Spleen (tissue), 11 donors: ENCODE results near the gene PTPRC. TPM values are rescaled to one million over a fixed set of nuclear protein-coding genes. Genes with fewer than 3 reads are reported as not detected.
A peak's percentile ranks its signal among the peaks of the same experiment; 100 is the strongest.

Source experiments
- DNase-seq: peaks from one replicate; pipeline ENCODE4 v3.0.0-alpha.2; 2020
- H3K27ac ChIP-seq, 8 donors: fragments of 200-600 bp; sonication (generic) in 7 of 8; 1 replicate in 4 of 8; 2 replicates in 4 of 8; pipeline versions ENCODE4 v1.5.0 to v1.8.0; 2016 to 2021; ENCODE audit warnings: inconsistent platforms in 4 of 8, mild to moderate bottlenecking in 4 of 8, moderate library complexity in 1 of 8
- H3K27me3 ChIP-seq, 7 donors: fragments of 200-600 bp; sonication (generic) in 6 of 7; replicated peaks in 1 of 7; 1 replicate in 4 of 7; 2 replicates in 3 of 7; pipeline versions ENCODE4 v1.5.0 to v1.8.0; 2016 to 2021; ENCODE audit warnings: inconsistent platforms in 3 of 7, mild to moderate bottlenecking in 1 of 7
- H3K36me3 ChIP-seq, 6 donors: fragments of 200-600 bp; sonication (generic) in 5 of 6; 1 replicate in 4 of 6; 2 replicates in 2 of 6; pipeline versions ENCODE4 v1.5.0 to v1.8.0; 2016 to 2021; ENCODE audit warnings: inconsistent platforms in 2 of 6
- H3K4me1 ChIP-seq, 6 donors: fragments of 200-600 bp; sonication (generic) in 5 of 6; 1 replicate in 3 of 6; 2 replicates in 3 of 6; pipeline versions ENCODE4 v1.5.0 to v1.8.0; 2016 to 2021; ENCODE audit warnings: inconsistent platforms in 3 of 6
- H3K4me3 ChIP-seq, 8 donors: fragments of 200-600 bp; sonication (generic) in 7 of 8; 1 replicate in 4 of 8; 2 replicates in 4 of 8; pipeline versions ENCODE4 v1.5.0 to v1.8.0; 2016 to 2021; ENCODE audit warnings: inconsistent platforms in 4 of 8, mild to moderate bottlenecking in 4 of 8, moderate library complexity in 2 of 8
- H3K9me3 ChIP-seq, 8 donors: fragments of 200-600 bp; sonication (generic) in 7 of 8; 1 replicate in 4 of 8; 2 replicates in 4 of 8; pipeline versions ENCODE4 v1.5.0 to v1.8.0; 2016 to 2021; ENCODE audit warnings: inconsistent platforms in 4 of 8
- POLR2A ChIP-seq, 3 donors: fragments of 450-650 bp; IDR thresholded peaks; one replicate each; pipeline ENCODE4 v1.5.1; 2017; ENCODE audit warnings: antibody characterized with exemption in 3 of 3, mild to moderate bottlenecking in 1 of 3
- POLR2AphosphoS5 ChIP-seq, 3 donors: sonication (generic); formaldehyde crosslinking; IDR thresholded peaks; one replicate each; pipeline ENCODE4 v1.5.1; 2017; ENCODE audit warnings: antibody characterized with exemption in 3 of 3
- WGBS, 5 donors: extraction: QIAGEN DNeasy Blood & Tissue Kit in 3 of 5; methylation state at CpG; one replicate each; pipeline versions ENCODE4 v1.1.5 to v1.1.7; 2013 to 2018; 5-methylcytosine and 5-hydroxymethylcytosine counted together
- intact Hi-C: fragments of 100-400 bp; cut with DNase I; formaldehyde crosslinking; loops from one replicate; pipeline ENCODE4 v1.15.0; 2023; ENCODE audit warnings: low total_unique reads
- polyA plus RNA-seq, 3 donors: library from polyadenylated mRNA; stranded (reverse); fragments of 200-250 nt; gene quantifications; one replicate each; pipeline ENCODE4 v1.2.1, GENCODE V29; 2013
- total RNA-seq, 7 donors: library from RNA; depleted of rRNA in 3 of 7; stranded (reverse); fragments of >200 nt in 3 of 7; fragmentation: NEBNext Ultra II Directional in 4 of 7; extraction: Animal tissue kit (Norgen Biotek cat#: 25700) in 4 of 7; gene quantifications; one replicate each; pipeline versions ENCODE4 v1.1.0 to v1.2.1, GENCODE V29; 2016 to 2021
- TF ChIP-seq, protein P1 (sequence below), 11 experiments: fragments of 200-600 bp in 7 of 11; fragments of 450-650 bp in 4 of 11; sonication (generic) in 4 of 11; IDR thresholded peaks in 8 of 11; conservative IDR thresholded peaks in 3 of 11; 1 replicate in 7 of 11; 2 replicates in 4 of 11; pipeline versions ENCODE4 v1.4.0 to v1.8.0; 2016 to 2021; ENCODE audit warnings: antibody characterized with exemption in 11 of 11, inconsistent platforms in 4 of 11, mild to moderate bottlenecking in 1 of 11
- donor health status: healthy with polysubstance abuse.
- donor health status: DM: no; HTN: no; CAD: no; lungs with moderate emphysema.
- donor health status: DM: no; HTN: no; CAD: no.
- donor health status: Bipolar disorder and iron deficiency.
- donor health status: healthy.
- donor health status: DM: no; HTN: no; CAD: no.
- donor health status: DM: yes; HTN: yes; CAD: no.

The PTPRC gene
- total and polyA plus RNA-seq, 10 donors, result 79.2 to 716 (median 476) TPM

DNA sequence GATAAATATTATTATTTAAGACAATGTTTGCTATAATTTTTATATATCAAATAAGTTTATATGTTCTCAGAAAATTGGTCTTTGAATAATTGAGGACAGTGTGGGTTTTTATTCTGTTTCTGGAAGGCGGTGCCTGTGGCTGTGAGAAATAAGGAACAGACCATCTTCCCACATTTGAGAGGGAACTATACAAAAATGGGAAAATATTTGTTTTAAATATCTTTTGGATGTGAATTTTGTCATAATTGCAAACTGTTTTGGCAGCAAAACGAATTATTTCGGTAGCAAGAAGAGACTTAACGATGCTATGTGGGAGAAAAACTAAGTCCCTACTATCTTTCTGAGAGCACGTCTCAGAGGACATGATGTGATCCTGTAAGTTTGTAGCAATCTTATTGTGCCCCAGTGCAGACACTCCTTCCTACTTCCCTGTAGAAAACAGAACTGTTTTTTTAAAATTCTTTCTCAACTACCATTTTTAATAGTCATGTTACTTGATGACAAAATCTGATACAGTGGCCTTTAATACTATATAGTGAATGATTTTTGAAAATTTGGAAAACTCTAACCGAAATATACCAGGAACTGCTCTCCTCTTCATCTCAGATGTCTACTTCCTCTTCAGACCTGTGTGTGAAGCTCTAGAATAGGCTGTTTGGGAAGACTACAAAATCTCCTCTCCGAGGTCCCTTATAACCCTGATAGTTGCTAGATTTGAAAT, 25.4 kb downstream of the PTPRC start:
- TF ChIP-seq, protein P1, sequence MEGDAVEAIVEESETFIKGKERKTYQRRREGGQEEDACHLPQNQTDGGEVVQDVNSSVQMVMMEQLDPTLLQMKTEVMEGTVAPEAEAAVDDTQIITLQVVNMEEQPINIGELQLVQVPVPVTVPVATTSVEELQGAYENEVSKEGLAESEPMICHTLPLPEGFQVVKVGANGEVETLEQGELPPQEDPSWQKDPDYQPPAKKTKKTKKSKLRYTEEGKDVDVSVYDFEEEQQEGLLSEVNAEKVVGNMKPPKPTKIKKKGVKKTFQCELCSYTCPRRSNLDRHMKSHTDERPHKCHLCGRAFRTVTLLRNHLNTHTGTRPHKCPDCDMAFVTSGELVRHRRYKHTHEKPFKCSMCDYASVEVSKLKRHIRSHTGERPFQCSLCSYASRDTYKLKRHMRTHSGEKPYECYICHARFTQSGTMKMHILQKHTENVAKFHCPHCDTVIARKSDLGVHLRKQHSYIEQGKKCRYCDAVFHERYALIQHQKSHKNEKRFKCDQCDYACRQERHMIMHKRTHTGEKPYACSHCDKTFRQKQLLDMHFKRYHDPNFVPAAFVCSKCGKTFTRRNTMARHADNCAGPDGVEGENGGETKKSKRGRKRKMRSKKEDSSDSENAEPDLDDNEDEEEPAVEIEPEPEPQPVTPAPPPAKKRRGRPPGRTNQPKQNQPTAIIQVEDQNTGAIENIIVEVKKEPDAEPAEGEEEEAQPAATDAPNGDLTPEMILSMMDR (IDR thresholded peaks at IDR 0.05 in 8 of 11, conservative IDR thresholded peaks at IDR 0.05 in 3 of 11), result no peak
- TF ChIP-seq POLR2A (IDR thresholded peaks at IDR 0.05) (no peak), POLR2AphosphoS5 (IDR thresholded peaks at IDR 0.05) (peak in 1 of 3 donors; percentile 8)
- WGBS, 5 donors, result 30 to 47% (median 36%) methylated on average over 7 of the region's 7 CpGs
- H3K36me3 ChIP-seq, result peaks cover 0 to 34% (median 0%) of the 10 kb centered on the region in 6 donors
- peaks cover 41 to 100% (median 92%) of the 10 kb centered on the region in 6 donors for H3K4me1 ChIP-seq
- H3K4me3 ChIP-seq, result peak overlapping the region in 4 of 8 donors; percentile 2 to 34 (median 12)
- H3K27ac ChIP-seq, result peak overlapping the region; percentile 64 to 91 (median 85)
- no peaks in the 10 kb centered on the region for H3K9me3 ChIP-seq
- no peaks in the 10 kb centered on the region for H3K27me3 ChIP-seq
- no peak for DNase-seq
- intact Hi-C loops, result no loop called here

DNA sequence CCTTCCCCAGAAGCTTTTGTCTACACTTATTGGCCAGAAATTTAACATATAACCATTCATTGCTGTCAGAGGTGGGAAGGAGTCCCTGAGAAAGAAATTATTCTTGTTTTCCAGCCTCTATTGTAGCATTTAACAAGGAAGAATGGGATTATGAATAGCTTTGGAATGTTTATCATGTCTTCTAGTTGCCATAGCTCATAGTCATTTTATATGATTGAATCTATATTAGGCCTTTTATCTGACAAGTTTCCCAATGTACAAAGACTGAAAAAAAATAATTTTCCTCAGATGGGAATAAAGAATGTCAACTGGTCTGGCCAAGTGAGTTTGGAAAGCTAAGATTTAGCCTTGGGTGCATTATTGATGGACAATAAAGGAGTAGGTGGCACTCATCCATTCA, 28.3 kb downstream of the PTPRC start:
- H3K9me3 ChIP-seq, result no peaks in the 10 kb centered on the region
- TF ChIP-seq, protein P1 (IDR thresholded peaks at IDR 0.05 in 8 of 11, conservative IDR thresholded peaks at IDR 0.05 in 3 of 11), result no peak
- TF ChIP-seq POLR2A (IDR thresholded peaks at IDR 0.05) (no peak), POLR2AphosphoS5 (IDR thresholded peaks at IDR 0.05) (no peak)
- H3K36me3 ChIP-seq, result peaks cover 0 to 38% (median 0%) of the 10 kb centered on the region in 6 donors
- H3K4me3 ChIP-seq, result no peak overlapping the region
- peaks cover 32 to 100% (median 93%) of the 10 kb centered on the region in 6 donors for H3K4me1 ChIP-seq
- no peaks in the 10 kb centered on the region for H3K27me3 ChIP-seq
- H3K27ac ChIP-seq, result peak overlapping the region in 3 of 8 donors; percentile 89 to 91 (median 90)
- intact Hi-C loops, result no loop called here
- DNase-seq, result no peak

DNA sequence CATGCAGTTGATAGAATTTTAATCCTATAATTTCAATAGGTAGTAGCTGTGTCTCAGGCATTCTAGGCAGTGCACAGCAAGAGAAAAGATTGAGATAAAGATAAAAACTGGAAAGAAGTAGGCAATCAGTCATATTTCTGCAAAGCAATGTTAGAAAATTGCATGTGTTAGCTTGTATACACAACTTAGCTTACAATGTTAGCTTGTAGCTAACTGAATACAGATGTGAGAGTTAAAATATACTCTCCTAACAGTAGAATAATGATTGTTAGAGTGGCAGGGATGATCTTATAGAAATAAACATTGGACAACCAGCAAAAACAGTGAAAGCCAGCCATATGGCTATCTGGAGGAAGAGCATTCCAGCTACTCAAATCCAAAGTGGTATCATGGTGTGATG, 29.0 kb downstream of the PTPRC start:
- TF ChIP-seq POLR2AphosphoS5 (IDR thresholded peaks at IDR 0.05), result no peak
- TF ChIP-seq, protein P1 (IDR thresholded peaks at IDR 0.05 in 8 of 11, conservative IDR thresholded peaks at IDR 0.05 in 3 of 11), result no peak
- no peak for TF ChIP-seq POLR2A (IDR thresholded peaks at IDR 0.05)
- Histone ChIP-seq H3K27ac (peak overlapping the region; percentile 6 to 91 (median 66)), H3K36me3 (peaks cover 0 to 40% (median 0%) of the 10 kb centered on the region in 6 donors), H3K9me3 (no peaks in the 10 kb centered on the region), H3K27me3 (no peaks in the 10 kb centered on the region), H3K4me3 (no peak overlapping the region), H3K4me1 (peaks cover 33 to 100% (median 95%) of the 10 kb centered on the region in 6 donors)
- DNase-seq, result no peak
- intact Hi-C loops, result no loop called here

DNA sequence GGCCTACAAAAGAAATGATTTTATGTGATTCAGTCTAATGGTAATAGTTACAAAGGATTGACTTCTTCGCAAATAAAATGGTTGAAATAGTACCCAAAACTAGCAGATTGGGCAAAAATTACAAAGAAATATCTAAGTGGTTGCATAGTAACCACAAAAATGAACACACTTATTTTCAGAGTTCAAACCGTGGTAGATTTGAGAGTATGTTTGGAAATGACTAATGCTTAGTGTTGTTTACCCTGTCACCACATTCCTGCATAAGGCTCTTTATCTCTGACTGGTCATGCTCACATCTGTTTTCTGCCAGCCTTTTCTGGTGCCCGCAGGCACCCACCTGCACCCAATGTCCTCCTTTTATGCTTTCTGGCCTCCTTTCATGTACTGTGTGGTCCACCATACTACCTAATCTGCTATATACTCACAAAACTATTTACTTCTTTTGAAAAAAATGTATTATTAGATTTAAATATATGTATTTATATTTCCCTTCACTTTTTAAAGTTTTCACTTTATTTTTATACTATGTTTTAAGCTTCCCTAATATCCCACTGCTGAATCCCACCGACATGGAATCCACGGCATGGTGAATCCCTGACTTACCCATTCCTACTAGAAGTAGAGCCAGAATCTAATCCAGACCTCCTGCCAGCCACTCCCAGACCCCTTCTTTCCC, 30.3 kb downstream of the PTPRC start:
- TF ChIP-seq POLR2A (IDR thresholded peaks at IDR 0.05) (no peak), POLR2AphosphoS5 (IDR thresholded peaks at IDR 0.05) (peak in 1 of 3 donors; percentile 30)
- intact Hi-C loops, result no loop called here
- Histone ChIP-seq H3K4me1 (peaks cover 27 to 100% (median 95%) of the 10 kb centered on the region in 6 donors), H3K27ac (peak overlapping the region in 7 of 8 donors; percentile 37 to 91 (median 67)), H3K27me3 (no peaks in the 10 kb centered on the region), H3K9me3 (no peaks in the 10 kb centered on the region), H3K36me3 (peaks cover 0 to 32% (median 0%) of the 10 kb centered on the region in 6 donors), H3K4me3 (peak overlapping the region in 1 of 8 donors; percentile 2)
- WGBS, 5 donors, result 60 to 66% (median 65%) methylated on average over 5 of the region's 5 CpGs
- DNase-seq, result peak; percentile 40
